Mucosa of rectum (tissue), 2 donors: ENCODE data around the gene KLHL22.
"Not testable (repeated sequence)": the region's sequence is repeated elsewhere in the genome, so short reads cannot be mapped to it uniquely, and the experiment has no call there.

Experiments
- H3K27ac ChIP-seq, 2 donors: one replicate each; pipeline ENCODE4 v1.7.0; 2013; ENCODE audit warnings: inconsistent platforms in 2 of 2, low read depth in 2 of 2, low read length in 2 of 2
- H3K27me3 ChIP-seq, 2 donors: one replicate each; pipeline ENCODE4 v1.7.0; 2013; ENCODE audit warnings: low read length in 2 of 2; ENCODE audit not compliant: control insufficient read depth in 2 of 2, insufficient read depth in 2 of 2
- H3K36me3 ChIP-seq, 2 donors: one replicate each; pipeline ENCODE4 v1.7.0; 2013; ENCODE audit warnings: low read length in 2 of 2; ENCODE audit not compliant: control insufficient read depth in 2 of 2, insufficient read depth in 2 of 2
- H3K4me1 ChIP-seq, 2 donors: one replicate each; pipeline ENCODE4 v1.7.0; 2013; ENCODE audit warnings: low read length in 2 of 2, mild to moderate bottlenecking in 1 of 2; ENCODE audit not compliant: control insufficient read depth in 2 of 2, insufficient read depth in 2 of 2
- H3K4me3 ChIP-seq, 2 donors: one replicate each; pipeline ENCODE4 v1.7.0; 2013; ENCODE audit warnings: low read length in 2 of 2
- H3K9ac ChIP-seq, 2 donors: one replicate each; pipeline ENCODE4 v1.7.0; 2013; ENCODE audit warnings: low read length in 2 of 2, low read depth in 1 of 2, mild to moderate bottlenecking in 1 of 2
- H3K9me3 ChIP-seq, 2 donors: one replicate each; pipeline ENCODE4 v1.7.0; 2013; ENCODE audit warnings: low read length in 2 of 2; ENCODE audit not compliant: control insufficient read depth in 2 of 2
- donor health status: healthy.
- donor health status: Normal muscosa, but diverticular disease.

Gene KLHL22

GRCh38 chr22:20511578-20512229 lies 16.1 kb upstream of the KLHL22 start:
- Histone ChIP-seq H3K4me3 (no peak overlapping the region), H3K4me1 (peaks cover 22 to 28% of the 10 kb centered on the region in 2 donors), H3K27me3 (no peaks in the 10 kb centered on the region), H3K36me3 (peaks cover 4 to 10% of the 10 kb centered on the region in 2 donors), H3K9ac (no peak overlapping the region), H3K9me3 (no peaks in the 10 kb centered on the region), H3K27ac (no peak overlapping the region)

GRCh38 chr22:20510811-20511577 lies 15.4 kb upstream of the KLHL22 start:
- Histone ChIP-seq H3K27ac (no peak overlapping the region), H3K9ac (no peak overlapping the region), H3K27me3 (no peaks in the 10 kb centered on the region), H3K4me1 (peaks cover 22 to 28% of the 10 kb centered on the region in 2 donors), H3K36me3 (peaks cover 4 to 10% of the 10 kb centered on the region in 2 donors), H3K9me3 (no peaks in the 10 kb centered on the region), H3K4me3 (no peak overlapping the region)

GRCh38 chr22:20509344-20510047 lies 13.9 kb upstream of the KLHL22 start:
- Histone ChIP-seq H3K4me1 (peaks cover 22 to 30% of the 10 kb centered on the region in 2 donors), H3K27me3 (no peaks in the 10 kb centered on the region), H3K9me3 (no peaks in the 10 kb centered on the region), H3K36me3 (peaks cover 2 to 5% of the 10 kb centered on the region in 2 donors), H3K27ac (peak overlapping the region; percentile 95), H3K4me3 (peak overlapping the region; percentile 80 to 91), H3K9ac (peak overlapping the region; percentile 60 to 97)

DNA sequence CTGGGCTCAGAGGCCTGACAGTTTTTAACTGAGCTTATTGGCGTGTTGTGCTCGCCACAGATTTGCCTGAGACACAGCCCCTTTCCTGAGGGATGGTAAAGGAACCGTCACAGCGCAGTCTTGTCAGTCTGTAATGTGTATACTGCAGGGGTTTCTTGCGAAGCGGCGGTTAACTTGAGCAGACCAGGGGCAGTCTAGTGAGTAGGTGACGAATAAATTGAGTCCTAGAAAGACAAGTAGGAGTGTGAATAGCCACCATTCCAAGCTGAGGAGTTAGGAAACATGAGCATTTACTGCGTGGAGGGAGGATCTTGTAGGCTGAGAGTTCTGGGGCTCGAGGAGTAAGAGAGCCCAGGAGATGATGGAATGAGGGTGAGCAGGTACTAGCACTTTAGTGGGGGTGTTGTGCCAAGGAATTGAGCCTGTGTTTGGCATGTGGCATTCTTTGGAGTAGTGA lies 13.2 kb upstream of the KLHL22 start:
- Histone ChIP-seq H3K36me3 (peaks cover 0 to 4% of the 10 kb centered on the region in 2 donors), H3K27me3 (no peaks in the 10 kb centered on the region), H3K9ac (peak overlapping the region; percentile 60 to 97), H3K4me1 (peaks cover 28 to 33% of the 10 kb centered on the region in 2 donors), H3K9me3 (no peaks in the 10 kb centered on the region), H3K27ac (peak overlapping the region; percentile 95), H3K4me3 (peak overlapping the region; percentile 80 to 91)

- H3K4me3 ChIP-seq: peak overlapping the region; percentile 80 to 91
- not testable (repeated sequence) for H3K27me3 ChIP-seq, H3K9me3 ChIP-seq, H3K36me3 ChIP-seq
- peak overlapping the region; percentile 97 for H3K9ac ChIP-seq
- peaks cover 32 to 38% of the 10 kb centered on the region in 2 donors for H3K4me1 ChIP-seq
- peak overlapping the region; percentile 95 for H3K27ac ChIP-seq
Measured at GRCh38 chr22:20508067-20508755, 12.6 kb upstream of the KLHL22 start.

DNA sequence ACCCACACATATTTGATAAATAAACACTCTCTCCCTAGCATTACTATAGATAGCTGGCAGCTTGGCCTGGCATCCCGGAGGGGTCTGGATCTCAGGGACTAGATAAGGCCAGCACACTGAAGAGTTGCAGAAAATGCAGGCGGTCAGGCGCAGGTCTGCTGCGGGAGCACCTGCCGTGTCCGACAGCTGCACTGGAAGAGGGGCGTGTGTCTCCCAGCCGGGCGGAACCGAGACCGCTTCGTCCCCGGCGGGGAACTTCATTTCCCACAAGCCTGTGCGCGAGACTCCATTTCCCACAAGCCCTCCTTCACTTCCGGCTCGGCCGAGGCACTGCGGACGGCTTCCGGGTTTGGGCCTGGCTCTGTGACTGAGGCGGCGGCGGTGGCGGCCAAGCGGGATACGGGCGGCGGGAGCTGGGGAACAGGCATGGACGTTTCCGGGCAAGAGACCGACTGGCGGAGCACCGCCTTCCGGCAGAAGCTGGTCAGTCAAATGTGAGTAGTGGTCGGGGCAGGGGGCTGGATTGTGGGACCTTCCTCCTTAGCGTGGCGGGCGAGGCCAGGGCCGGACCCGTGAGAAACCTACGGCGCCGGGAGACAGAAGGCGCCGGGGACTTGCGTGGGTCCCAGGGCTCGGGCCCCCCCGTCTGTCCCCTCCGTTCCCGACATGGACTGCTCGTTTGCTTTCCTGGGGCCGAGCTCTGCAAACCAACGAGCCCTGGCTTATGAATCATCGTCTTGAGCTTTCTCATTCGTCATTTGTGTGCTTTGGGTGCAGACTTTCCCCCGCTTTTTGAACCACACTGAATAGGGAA lies 11.9 kb upstream of the KLHL22 start, which contains the start of gene MED15:
MED15 (plus strand) TSS at position 358 of the 814 bp plus-strand sequence; CDS start at position 427, 69 bp downstream.
- Histone ChIP-seq H3K27ac (peak within 1 kb of the TSS; percentile 95), H3K4me3 (peak within 1 kb of the TSS; percentile 80 to 91), H3K9ac (peak within 1 kb of the TSS; percentile 97), H3K27me3 (no peaks in the 10 kb centered on the region), H3K9me3 (no peaks in the 10 kb centered on the region), H3K36me3 (peaks cover 0 to 4% of the 10 kb centered on the region in 2 donors), H3K4me1 (peaks cover 32 to 38% of the 10 kb centered on the region in 2 donors)

- Histone ChIP-seq H3K9me3 (no peaks in the 10 kb centered on the region), H3K9ac (peak overlapping the region; percentile 97), H3K27me3 (no peaks in the 10 kb centered on the region), H3K27ac (no peak overlapping the region), H3K36me3 (peaks cover 0 to 4% of the 10 kb centered on the region in 2 donors), H3K4me1 (peaks cover 32 to 38% of the 10 kb centered on the region in 2 donors), H3K4me3 (peak overlapping the region; percentile 80 to 91)
Measured at GRCh38 chr22:20506543-20507252, 11.1 kb upstream of the KLHL22 start.

- Histone ChIP-seq H3K27ac (peak overlapping the region; percentile 84 to 89), H3K9ac (peak overlapping the region in 1 of 2 donors; percentile 49), H3K4me3 (peak overlapping the region; percentile 39 to 47), H3K4me1 (peaks cover 23 to 25% of the 10 kb centered on the region in 2 donors)
- not testable (repeated sequence) for H3K9me3 ChIP-seq, H3K27me3 ChIP-seq, H3K36me3 ChIP-seq
Measured at GRCh38 chr22:20504293-20504922, 8.8 kb upstream of the KLHL22 start.
